WTC11 (cell line): Measurements from ENCODE around the gene LPIN3. TPM values are rescaled to one million over a fixed set of nuclear protein-coding genes. Genes with fewer than 3 reads are reported as not detected.

Experiments used
- ATAC-seq: fragments of 200-7000 bp; cut with Tn5 transposase; 2 replicates; pipeline ENCODE4 v1.10.0; 2021; ENCODE audit warnings: mild to moderate bottlenecking, moderate library complexity
- CTCF ChIA-PET: fragments of 300-600 bp; sonication (Branson Sonifier 250); formaldehyde crosslinking; loops from one replicate; lab custom pipeline; 2021; ENCODE audit warnings: antibody characterized with exemption; lab: Charles Lee
- POLR2A ChIA-PET: fragments of 350-600 bp; sonication (Branson Sonifier 250); formaldehyde crosslinking; loops from one replicate; lab custom pipeline; 2021; ENCODE audit warnings: antibody characterized with exemption; lab: Charles Lee
- DNase-seq: peaks from one replicate; pipeline ENCODE4 v3.0.0; 2021; ENCODE audit warnings: low spot score
- H3K27ac Mint-ChIP-seq: 2 replicates; pipeline ENCODE4 v1.8.0; 2021; ENCODE audit warnings: mixed read lengths
- H3K27me3 Mint-ChIP-seq: 2 replicates; pipeline ENCODE4 v1.8.0; 2021; ENCODE audit warnings: low read depth, mild to moderate bottlenecking, moderate library complexity, mixed read lengths
- H3K36me3 Mint-ChIP-seq: 2 replicates; pipeline ENCODE4 v1.8.0; 2021; ENCODE audit warnings: mixed read lengths
- H3K4me1 Mint-ChIP-seq: 2 replicates; pipeline ENCODE4 v1.8.0; 2022; ENCODE audit warnings: mixed read lengths
- H3K4me3 Mint-ChIP-seq: 2 replicates; pipeline ENCODE4 v1.8.0; 2021; ENCODE audit warnings: mild to moderate bottlenecking, moderate library complexity, mixed read lengths
- H3K9me3 Mint-ChIP-seq: 2 replicates; pipeline ENCODE4 v1.8.0; 2021; ENCODE audit warnings: mixed read lengths
- ARID4B ChIP-seq: sonication (generic); formaldehyde crosslinking; IDR thresholded peaks from 2 replicates; pipeline ENCODE4 v1.8.0; 2023; ENCODE audit warnings: missing genetic modification reagents, mild to moderate bottlenecking, borderline replicate concordance
- ATF3 ChIP-seq: sonication (generic); formaldehyde crosslinking; conservative IDR thresholded peaks from 2 replicates; pipeline ENCODE4 v1.8.1; 2022; ENCODE audit warnings: mild to moderate bottlenecking, missing genetic modification reagents
- E2F4 ChIP-seq: sonication (generic); formaldehyde crosslinking; IDR thresholded peaks from 2 replicates; pipeline ENCODE4 v1.8.1; 2022; ENCODE audit warnings: low read depth, mild to moderate bottlenecking, moderate library complexity, missing genetic modification reagents, borderline replicate concordance
- EMX1 ChIP-seq: fragments of 250-450 bp; sonication (Bioruptor Pico); IDR thresholded peaks from 2 replicates; pipeline ENCODE4 v1.8.0; 2021; ENCODE audit warnings: mild to moderate bottlenecking
- ERG ChIP-seq: fragments of 250-450 bp; sonication (Bioruptor Pico); IDR thresholded peaks from 2 replicates; pipeline ENCODE4 v1.8.0; 2021; ENCODE audit warnings: mild to moderate bottlenecking
- ESRRA ChIP-seq: sonication (generic); formaldehyde crosslinking; IDR thresholded peaks from 2 replicates; pipeline ENCODE4 v1.8.1; 2022; ENCODE audit warnings: mild to moderate bottlenecking, missing genetic modification reagents, borderline replicate concordance
- ETV6 ChIP-seq: sonication (generic); formaldehyde crosslinking; IDR thresholded peaks from 2 replicates; pipeline ENCODE4 v1.8.1; 2022; ENCODE audit warnings: mild to moderate bottlenecking, missing genetic modification reagents
- GTF2I ChIP-seq: fragments of 250-450 bp; sonication (Bioruptor Pico); conservative IDR thresholded peaks from 2 replicates; pipeline ENCODE4 v1.4.0; 2021; ENCODE audit warnings: mild to moderate bottlenecking
- JUN ChIP-seq: sonication (generic); formaldehyde crosslinking; IDR thresholded peaks from 2 replicates; pipeline ENCODE4 v1.8.0; 2023; ENCODE audit warnings: mild to moderate bottlenecking, missing genetic modification reagents
- MAX ChIP-seq: sonication (generic); formaldehyde crosslinking; IDR thresholded peaks from 2 replicates; pipeline ENCODE4 v1.8.0; 2022; ENCODE audit warnings: mild to moderate bottlenecking, missing genetic modification reagents
- MXD4 ChIP-seq: fragments of 250-450 bp; sonication (Bioruptor Pico); IDR thresholded peaks from 2 replicates; pipeline ENCODE4 v1.8.0; 2021; ENCODE audit warnings: mild to moderate bottlenecking, moderate library complexity, borderline replicate concordance
- MYBL2 ChIP-seq: sonication (generic); formaldehyde crosslinking; IDR thresholded peaks from 2 replicates; pipeline ENCODE4 v1.8.1; 2023; ENCODE audit warnings: mild to moderate bottlenecking, moderate library complexity, missing genetic modification reagents
- NFYB ChIP-seq: sonication (generic); formaldehyde crosslinking; conservative IDR thresholded peaks from 2 replicates; pipeline ENCODE4 v1.8.0; 2022; ENCODE audit warnings: low read depth, missing genetic modification reagents
- OVOL2 ChIP-seq: fragments of 250-450 bp; sonication (Bioruptor Pico); IDR thresholded peaks from 2 replicates; pipeline ENCODE4 v1.9.0; 2021; ENCODE audit warnings: mild to moderate bottlenecking, borderline replicate concordance
- RELA ChIP-seq: sonication (generic); formaldehyde crosslinking; IDR thresholded peaks from 2 replicates; pipeline ENCODE4 v1.8.1; 2022; ENCODE audit warnings: missing genetic modification reagents, mild to moderate bottlenecking, borderline replicate concordance
- STAT6 ChIP-seq: sonication (generic); formaldehyde crosslinking; conservative IDR thresholded peaks from 2 replicates; pipeline ENCODE4 v1.8.1; 2023; ENCODE audit warnings: mild to moderate bottlenecking, low read depth, missing genetic modification reagents, moderate library complexity
- ZBTB43 ChIP-seq: sonication (generic); formaldehyde crosslinking; IDR thresholded peaks from 2 replicates; pipeline ENCODE4 v1.8.1; 2023; ENCODE audit warnings: mild to moderate bottlenecking, missing genetic modification reagents
- ZMAT4 ChIP-seq: fragments of 250-450 bp; sonication (Bioruptor Pico); IDR thresholded peaks from 2 replicates; pipeline ENCODE4 v1.9.0; 2021; ENCODE audit warnings: mild to moderate bottlenecking
- ZNF263 ChIP-seq: sonication (generic); formaldehyde crosslinking; IDR thresholded peaks from 2 replicates; pipeline ENCODE4 v1.8.1; 2022; ENCODE audit warnings: low read depth, mild to moderate bottlenecking, moderate library complexity, missing genetic modification reagents
- ZNF281 ChIP-seq: sonication (generic); formaldehyde crosslinking; IDR thresholded peaks from 2 replicates; pipeline ENCODE4 v1.8.0; 2023; ENCODE audit warnings: mild to moderate bottlenecking, missing genetic modification reagents
- total RNA-seq: library from RNA; stranded (reverse); gene quantifications from 3 replicates; pipeline ENCODE4 v1.2.3, GENCODE V29; 2021

Gene LPIN3
- total RNA-seq, 1 experiment from 2014 or later, result 7.9 TPM

- Mint-ChIP-seq H3K4me3 (no peak overlapping the region), H3K9me3 (peaks cover 23% of the 10 kb centered on the region), H3K27ac (no peak overlapping the region), H3K4me1 (peaks cover 10% of the 10 kb centered on the region), H3K36me3 (peaks cover 10% of the 10 kb centered on the region), H3K27me3 (peaks cover 40% of the 10 kb centered on the region)
- ChIA-PET POLR2A (interaction anchor here (0.7 kb wide), 1 partner anchor 683 kb away, joined by 4 read pairs; no protein-coding TSS in a partner anchor), CTCF (no interaction called here)
- ATAC-seq, result no peak
- no peak for DNase-seq
- TF ChIP-seq ARID4B (CRISPR knock-in tag), result no peak
- no peak for TF ChIP-seq STAT6 (CRISPR knock-in tag)
- TF ChIP-seq MAX (CRISPR knock-in tag), result no peak
- no peak for TF ChIP-seq ESRRA (CRISPR knock-in tag)
- TF ChIP-seq ETV6, result no peak
- TF ChIP-seq EMX1 (CRISPR knock-in tag), result no peak
- no peak for TF ChIP-seq ZNF263 (CRISPR knock-in tag)
- TF ChIP-seq MXD4 (CRISPR knock-in tag), result no peak
Observed at GRCh38 chr20:41371371-41371770, 30.8 kb downstream of the LPIN3 start.

- Mint-ChIP-seq H3K27me3 (peaks cover 25% of the 10 kb centered on the region), H3K36me3 (peaks cover 10% of the 10 kb centered on the region), H3K4me3 (no peak overlapping the region), H3K27ac (no peak overlapping the region), H3K9me3 (peaks cover 23% of the 10 kb centered on the region), H3K4me1 (peaks cover 9% of the 10 kb centered on the region; the same call in 1 of the 2 replicates)
- ChIA-PET CTCF (no interaction called here), POLR2A (no interaction called here)
- no peak for ATAC-seq
- DNase-seq, result no peak
- no peak for TF ChIP-seq E2F4 (CRISPR knock-in tag)
- no peak for TF ChIP-seq RELA (CRISPR knock-in tag)
- no peak for TF ChIP-seq ATF3 (CRISPR knock-in tag)
- TF ChIP-seq ZBTB43 (CRISPR knock-in tag), result no peak
- TF ChIP-seq ZMAT4 (CRISPR knock-in tag), result no peak
- TF ChIP-seq MXD4 (CRISPR knock-in tag), result no peak
- no peak for TF ChIP-seq NFYB (CRISPR knock-in tag)
- no peak for TF ChIP-seq JUN (CRISPR knock-in tag)
- no peak for TF ChIP-seq ZNF281
- no peak for TF ChIP-seq GTF2I
- TF ChIP-seq MYBL2 (CRISPR knock-in tag), result no peak
- no peak for TF ChIP-seq OVOL2 (CRISPR knock-in tag)
- TF ChIP-seq ERG (CRISPR knock-in tag), result no peak
Observed at GRCh38 chr20:41373251-41373783, 32.7 kb downstream of the LPIN3 start.
